HG03159 (cell line): ENCODE results near the gene SUPT5H.

Source experiments
- ATAC-seq: cut with Tn5 transposase; IDR thresholded peaks from one replicate; pipeline ENCODE4 v1.9.1; 2021; ENCODE audit warnings: mild to moderate bottlenecking, moderate library complexity; ENCODE audit not compliant: unreplicated experiment

SUPT5H gene

GRCh38 chr19:39494661-39495060, 49.3 kb downstream of the SUPT5H start:
- ATAC-seq, result no peak

GRCh38 chr19:39496063-39496462, 50.7 kb downstream of the SUPT5H start:
- ATAC-seq, result no peak

GRCh38 chr19:39497701-39497995, 52.3 kb downstream of the SUPT5H start:
- ATAC-seq, result no peak

- ATAC-seq, result no peak
Measured at GRCh38 chr19:39497996-39498797, 52.8 kb downstream of the SUPT5H start.

- no peak for ATAC-seq
Measured at GRCh38 chr19:39498798-39499642, 53.6 kb downstream of the SUPT5H start, which contains the start of gene DLL3. DLL3 (plus strand) TSS chr19:39498947; CDS start chr19:39498975, 28 bp downstream.

GRCh38 chr19:39499932-39500331, 54.5 kb downstream of the SUPT5H start:
- ATAC-seq, result no peak

GRCh38 chr19:39500543-39500942, 55.2 kb downstream of the SUPT5H start:
- ATAC-seq, result no peak

GRCh38 chr19:39501340-39501739, 56.0 kb downstream of the SUPT5H start:
- ATAC-seq, result no peak

GRCh38 chr19:39502640-39503417, 57.4 kb downstream of the SUPT5H start:
- no peak for ATAC-seq

- no peak for ATAC-seq
Measured at GRCh38 chr19:39506598-39506943, 61.2 kb downstream of the SUPT5H start.

- ATAC-seq, result no peak
Measured at GRCh38 chr19:39506944-39507714, 61.7 kb downstream of the SUPT5H start.

- ATAC-seq, result no peak
Measured at GRCh38 chr19:39507715-39508364, 62.5 kb downstream of the SUPT5H start.

- no peak for ATAC-seq
Measured at GRCh38 chr19:39508629-39509028, 63.2 kb downstream of the SUPT5H start.

GRCh38 chr19:39509233-39509632, 63.9 kb downstream of the SUPT5H start:
- ATAC-seq, result no peak

GRCh38 chr19:39512988-39513387, 67.6 kb downstream of the SUPT5H start:
- no peak for ATAC-seq

GRCh38 chr19:39514840-39515550, 69.6 kb downstream of the SUPT5H start, which contains the start of gene SELENOV:
SELENOV (plus strand) TSS chr19:39515139; CDS start chr19:39515213, 74 bp downstream.
- no peak for ATAC-seq

- no peak for ATAC-seq
Measured at GRCh38 chr19:39515551-39516191, 70.3 kb downstream of the SUPT5H start.

GRCh38 chr19:39516270-39516669, 70.9 kb downstream of the SUPT5H start:
- no peak for ATAC-seq

- ATAC-seq, result no peak
Measured at GRCh38 chr19:39517432-39517831, 72.0 kb downstream of the SUPT5H start.
